Stimulated activated CD8-positive, alpha-beta memory T cell treated with anti-CD3 and anti-CD28 coated beads, Interleukin-12 subunit alpha, Interleukin-12 subunit beta, amount 100 ng/mL, for 24 hours (primary cell): ENCODE results near the gene RHOC.

Source experiments
- DNase-seq: peaks from one replicate; pipeline ENCODE4 v3.0.0-alpha.2; 2020; ENCODE audit errors: extremely low read depth

The RHOC gene

GRCh38 chr1:112702067-112702395 is 4.9 kb downstream of the RHOC start:
- DNase-seq, result no peak

- no peak for DNase-seq
These were observed 5.5 kb downstream of the RHOC start for GRCh38 chr1:112701227-112702066.

- no peak for DNase-seq
These were observed 6.4 kb downstream of the RHOC start for GRCh38 chr1:112700290-112701226.

GRCh38 chr1:112699425-112700144 is 7.3 kb downstream of the RHOC start:
- no peak for DNase-seq

- DNase-seq, result no peak
These were observed 8.3 kb downstream of the RHOC start for GRCh38 chr1:112698366-112699310.

GRCh38 chr1:112697781-112698201 is 9.1 kb downstream of the RHOC start:
- no peak for DNase-seq

GRCh38 chr1:112696578-112697314 is 10.2 kb downstream of the RHOC start:
- DNase-seq, result no peak

- no peak for DNase-seq
These were observed 11.7 kb downstream of the RHOC start for GRCh38 chr1:112695276-112695675.

- no peak for DNase-seq
These were observed 12.5 kb downstream of the RHOC start for GRCh38 chr1:112694363-112694929.

GRCh38 chr1:112693821-112694220 is 13.1 kb downstream of the RHOC start:
- DNase-seq, result no peak

- DNase-seq, result no peak
These were observed 14.2 kb downstream of the RHOC start for GRCh38 chr1:112692681-112693080.

- DNase-seq, result no peak
These were observed 17.1 kb downstream of the RHOC start for GRCh38 chr1:112689842-112690237.

- no peak for DNase-seq
These were observed 17.6 kb downstream of the RHOC start for GRCh38 chr1:112689196-112689841.

- DNase-seq, result no peak
These were observed 18.1 kb downstream of the RHOC start for GRCh38 chr1:112688781-112689193.

- DNase-seq, result no peak
These were observed 19.0 kb downstream of the RHOC start for GRCh38 chr1:112687785-112688496.

- DNase-seq, result no peak
These were observed 19.6 kb downstream of the RHOC start for GRCh38 chr1:112687361-112687760.

- DNase-seq, result no peak
These were observed 20.1 kb downstream of the RHOC start for GRCh38 chr1:112686835-112687234.

GRCh38 chr1:112686417-112686816 is 20.5 kb downstream of the RHOC start:
- DNase-seq, result no peak

GRCh38 chr1:112685913-112686312 is 21.0 kb downstream of the RHOC start:
- DNase-seq, result no peak
